H1 (cell line): ENCODE results near the gene GPR65. TPM values are rescaled to one million over a fixed set of nuclear protein-coding genes. Genes with fewer than 3 reads are reported as not detected.

Source experiments
- CTCF ChIA-PET: fragments of 300-600 bp; sonication (Branson Sonifier 250); formaldehyde crosslinking; loops from one replicate; lab custom pipeline; 2021; ENCODE audit not compliant: partially characterized antibody; lab: Charles Lee
- POLR2A ChIA-PET: fragments of 300-600 bp; sonication (Branson Sonifier 250); formaldehyde crosslinking; loops from one replicate; lab custom pipeline; 2021; ENCODE audit warnings: inconsistent platforms; ENCODE audit not compliant: partially characterized antibody; lab: Charles Lee
- DNase-seq, 2 experiments: peaks; one replicate each; pipeline versions ENCODE4 v3.0.0 to v3.0.0-alpha.2; 2010 to 2022; ENCODE audit warnings: low spot score in 2 of 2, low read depth in 1 of 2, mixed read lengths in 1 of 2
- FAIRE-seq: peaks from 2 replicates; lab custom pipeline; 2011; peaks lifted over from hg19 to GRCh38; lab: Jason Lieb, UNC
- H2AFZ ChIP-seq: 2 replicates; pipeline ENCODE4 v1.8.1; 2012; ENCODE audit warnings: low read length, inconsistent platforms
- H2AK5ac ChIP-seq: 2 replicates; pipeline ENCODE4 v1.6.1; 2013; ENCODE audit warnings: low read depth, low read length
- H2BK120ac ChIP-seq: replicated peaks from 2 replicates; pipeline ENCODE3; 2013; ENCODE audit warnings: low read depth, low read length, inconsistent platforms
- H2BK12ac ChIP-seq: 2 replicates; pipeline ENCODE4 v1.6.1; 2013; ENCODE audit warnings: low read depth, low read length
- H2BK15ac ChIP-seq: 2 replicates; pipeline ENCODE4 v1.6.1; 2013; ENCODE audit warnings: low read length
- H2BK20ac ChIP-seq: 2 replicates; pipeline ENCODE4 v1.6.1; 2013; ENCODE audit warnings: low read length
- H2BK5ac ChIP-seq: 2 replicates; pipeline ENCODE4 v1.6.1; 2013; ENCODE audit warnings: low read depth, low read length
- H3K14ac ChIP-seq: 2 replicates; pipeline ENCODE4 v1.6.1; 2013; ENCODE audit warnings: inconsistent platforms; ENCODE audit not compliant: insufficient read length
- H3K18ac ChIP-seq: 2 replicates; pipeline ENCODE4 v1.6.1; 2013; ENCODE audit warnings: low read length; ENCODE audit errors: extremely low read depth
- H3K23ac ChIP-seq: 2 replicates; pipeline ENCODE4 v1.6.1; 2013; ENCODE audit warnings: inconsistent platforms; ENCODE audit not compliant: insufficient read length
- H3K23me2 ChIP-seq: 2 replicates; pipeline ENCODE4 v1.6.1; 2013; ENCODE audit warnings: low read depth, low read length
- H3K27ac ChIP-seq: 2 replicates; pipeline ENCODE4 v1.6.1; 2011; ENCODE audit warnings: low read depth, low read length, inconsistent platforms
- H3K27me3 ChIP-seq, 4 experiments: replicated peaks in 1 of 4; 1 replicate in 1 of 4; 2 replicates in 3 of 4; pipeline versions ENCODE4 v1.6.1 to v1.8.1; 2011 to 2013; ENCODE audit warnings: low read length in 3 of 4, mild to moderate bottlenecking in 3 of 4, inconsistent platforms in 2 of 4, mixed read lengths in 2 of 4, moderate library complexity in 1 of 4; ENCODE audit not compliant: control insufficient read depth in 3 of 4, insufficient read depth in 3 of 4; ENCODE audit errors: extremely low read depth in 1 of 4
- H3K36me3 ChIP-seq, 4 experiments: 2 replicates each; pipeline versions ENCODE4 v1.6.1 to v1.8.1; 2011 to 2013; ENCODE audit warnings: mild to moderate bottlenecking in 4 of 4, low read length in 3 of 4, moderate library complexity in 2 of 4, control low read depth in 1 of 4, inconsistent platforms in 1 of 4; ENCODE audit not compliant: insufficient read depth in 4 of 4, control insufficient read depth in 2 of 4
- H3K4ac ChIP-seq: replicated peaks from 2 replicates; pipeline ENCODE3; 2013; ENCODE audit warnings: low read length, low read depth, mixed read lengths, inconsistent platforms; ENCODE audit not compliant: insufficient read length
- H3K4me1 ChIP-seq, 4 experiments: replicated peaks in 1 of 4; 1 replicate in 1 of 4; 2 replicates in 3 of 4; pipeline versions ENCODE4 v1.6.1 to v1.8.1; 2011 to 2013; ENCODE audit warnings: low read length in 3 of 4, inconsistent platforms in 2 of 4, mixed read lengths in 1 of 4; ENCODE audit not compliant: insufficient read depth in 4 of 4, control insufficient read depth in 3 of 4
- H3K4me2 ChIP-seq, 2 experiments: 2 replicates each; pipeline versions ENCODE4 v1.6.1 to v1.8.1; 2011 to 2013; ENCODE audit warnings: low read depth in 2 of 2, low read length in 2 of 2, control low read depth in 1 of 2, inconsistent platforms in 1 of 2, mild to moderate bottlenecking in 1 of 2; ENCODE audit not compliant: insufficient read depth in 1 of 2
- H3K4me3 ChIP-seq, 4 experiments: fragments of 200-600, 300-600 bp in 1 of 4; sonication (generic), shearing (Covaris generic), sonication (Bioruptor Twin) in 1 of 4; 2 replicates each; pipeline versions ENCODE4 v1.5.1 to v1.8.1; 2011 to 2016; ENCODE audit warnings: low read length in 4 of 4, low read depth in 3 of 4, control low read depth in 2 of 4, inconsistent platforms in 2 of 4, mild to moderate bottlenecking in 2 of 4, mixed read lengths in 1 of 4, moderate library complexity in 1 of 4; ENCODE audit not compliant: insufficient read depth in 2 of 4; ENCODE audit errors: extremely low read depth in 1 of 4
- H3K56ac ChIP-seq: replicated peaks from 2 replicates; pipeline ENCODE3; 2013; ENCODE audit warnings: low read depth, mild to moderate bottlenecking, mixed read lengths, low read length, inconsistent platforms; ENCODE audit not compliant: insufficient read length
- H3K79me1 ChIP-seq: 2 replicates; pipeline ENCODE4 v1.6.1; 2013; ENCODE audit warnings: low read depth, low read length, control low read depth
- H3K79me2 ChIP-seq, 2 experiments: 2 replicates each; pipeline versions ENCODE4 v1.6.1 to v1.8.1; 2012 to 2013; ENCODE audit warnings: low read length in 2 of 2, mild to moderate bottlenecking in 2 of 2, inconsistent platforms in 1 of 2; ENCODE audit not compliant: insufficient read depth in 2 of 2, control insufficient read depth in 1 of 2
- H3K9ac ChIP-seq, 4 experiments: replicated peaks in 1 of 4; 1 replicate in 1 of 4; 2 replicates in 3 of 4; pipeline versions ENCODE4 v1.6.1 to v1.8.1; 2011 to 2013; ENCODE audit warnings: low read depth in 3 of 4, low read length in 3 of 4, control low read depth in 2 of 4, mild to moderate bottlenecking in 2 of 4, moderate library complexity in 2 of 4, inconsistent platforms in 1 of 4; ENCODE audit errors: extremely low read depth in 1 of 4
- H3K9me3 ChIP-seq, 2 experiments: 2 replicates each; pipeline versions ENCODE4 v1.6.1 to v1.8.1; 2012 to 2013; ENCODE audit warnings: mild to moderate bottlenecking in 2 of 2, moderate library complexity in 2 of 2, control low read depth in 1 of 2, inconsistent platforms in 1 of 2, low read depth in 1 of 2, low read length in 1 of 2, mixed read lengths in 1 of 2; ENCODE audit not compliant: insufficient read depth in 2 of 2
- H4K20me1 ChIP-seq, 2 experiments: replicated peaks in 1 of 2; 2 replicates each; pipeline versions ENCODE3 to v1.8.1; 2011 to 2013; ENCODE audit warnings: inconsistent platforms in 2 of 2, low read length in 2 of 2, mild to moderate bottlenecking in 1 of 2; ENCODE audit not compliant: insufficient read depth in 2 of 2, control insufficient read depth in 1 of 2
- H4K5ac ChIP-seq: 2 replicates; pipeline ENCODE4 v1.6.1; 2013; ENCODE audit warnings: low read length, low read depth, mixed read lengths, inconsistent platforms; ENCODE audit not compliant: insufficient read length
- H4K8ac ChIP-seq: 2 replicates; pipeline ENCODE4 v1.8.0; 2013; ENCODE audit warnings: mild to moderate bottlenecking, moderate library complexity, low read length, inconsistent platforms; ENCODE audit not compliant: insufficient read depth; ENCODE audit errors: extremely low read depth
- H4K91ac ChIP-seq: replicated peaks from 2 replicates; pipeline ENCODE3; 2013; ENCODE audit warnings: low read length, mixed read lengths, inconsistent platforms; ENCODE audit not compliant: insufficient read length
- CBX8 ChIP-seq: fragments of 300-800, 300-1000 bp; sonication (generic); IDR thresholded peaks from 2 replicates; pipeline ENCODE4 v1.7.1; 2016; ENCODE audit warnings: low read depth, low read length, borderline replicate concordance
- CEBPB ChIP-seq: IDR thresholded peaks from 2 replicates; pipeline ENCODE4 v1.6.1; 2012; ENCODE audit warnings: low read depth, low read length
- CHD1 ChIP-seq: IDR thresholded peaks from 2 replicates; pipeline ENCODE4 v1.6.1; 2012; ENCODE audit warnings: low read depth, low read length, improper control_type of control experiment
- E2F6 ChIP-seq: IDR thresholded peaks from 2 replicates; pipeline ENCODE4 v1.6.1; 2012; ENCODE audit warnings: inconsistent platforms
- GABPA ChIP-seq: IDR thresholded peaks from 2 replicates; pipeline ENCODE4 v1.6.1; 2011; ENCODE audit warnings: mild to moderate bottlenecking, low read length, moderate library complexity, borderline replicate concordance; ENCODE audit not compliant: insufficient read depth
- JUN ChIP-seq: IDR thresholded peaks from 2 replicates; pipeline ENCODE4 v1.6.1; 2011; ENCODE audit warnings: low read depth, mild to moderate bottlenecking, improper control_type of control experiment, low read length
- RFX5 ChIP-seq: IDR thresholded peaks from 2 replicates; pipeline ENCODE4 v1.6.1; 2011; ENCODE audit warnings: low read depth, low read length, improper control_type of control experiment, borderline replicate concordance
- SIX5 ChIP-seq: IDR thresholded peaks from 2 replicates; pipeline ENCODE4 v1.6.1; 2011; ENCODE audit warnings: mild to moderate bottlenecking, low read depth, low read length
- SRF ChIP-seq: IDR thresholded peaks from 2 replicates; pipeline ENCODE4 v1.6.1; 2011; ENCODE audit warnings: mild to moderate bottlenecking, low read depth, low read length, moderate library complexity
- TAF7 ChIP-seq: optimal IDR thresholded peaks from 2 replicates; pipeline ENCODE3; 2011; ENCODE audit warnings: low read depth, mild to moderate bottlenecking, inconsistent platforms, low read length, moderate library complexity, borderline replicate concordance
- TCF12 ChIP-seq: IDR thresholded peaks from 2 replicates; pipeline ENCODE4 v1.6.1; 2011; ENCODE audit warnings: low read depth, mild to moderate bottlenecking, low read length
- TEAD4 ChIP-seq: IDR thresholded peaks from 2 replicates; pipeline ENCODE4 v1.6.1; 2012; ENCODE audit warnings: low read depth, low read length, inconsistent platforms, mixed read lengths
- USF2 ChIP-seq: IDR thresholded peaks from 2 replicates; pipeline ENCODE4 v1.6.1; 2011; ENCODE audit warnings: low read length, improper control_type of control experiment
- WGBS, 2 experiments: shearing (Covaris generic) in 1 of 2; methylation state at CpG; one replicate each; pipeline versions ENCODE4 v1.1.6 to v1.1.7; 2013 to 2015; ENCODE audit warnings: low lambda C conversion rate in 2 of 2, mixed read lengths in 2 of 2, inconsistent platforms in 1 of 2, low coverage in 1 of 2, missing lambda C conversion rate in 1 of 2; ENCODE audit not compliant: insufficient replicate concordance in 2 of 2, insufficient coverage in 1 of 2, insufficient read length in 1 of 2; ENCODE audit errors: extremely low coverage in 1 of 2, missing lambda C conversion rate in 1 of 2; 5-methylcytosine and 5-hydroxymethylcytosine counted together
- polyA plus RNA-seq, 7 experiments: library from polyadenylated mRNA; depleted of rRNA in 3 of 7; stranded (reverse) in 5 of 7; unstranded in 2 of 7; fragments of >200 nt in 5 of 7; fragments of 200-250 nt in 2 of 7; gene quantifications; 1 replicate in 5 of 7; 2 replicates in 1 of 7; 4 replicates in 1 of 7; pipeline versions ENCODE4 v1.2.1 to v1.2.3, GENCODE V29; 2011 to 2013; ENCODE audit warnings: missing spikeins in 2 of 7, mixed read lengths in 2 of 7
- total RNA-seq: library from RNA; stranded (reverse); fragmentation: NEBNext Ultra II Directional; extraction: Animal tissue kit (Norgen Biotek cat#: 25700); gene quantifications from 2 replicates; pipeline ENCODE4 v1.2.1, GENCODE V29; 2021

GPR65 gene
- total and polyA plus RNA-seq, 2 of the 8 experiments (the other 6 are each of a cell fraction or from before 2014, with no cell fraction given), result not detected

GRCh38 chr14:88004506-88005036 is 364 bp upstream of the GPR65 start:
- H2BK15ac ChIP-seq, result no peak overlapping the region
- no peak overlapping the region for H4K5ac ChIP-seq
- H3K79me1 ChIP-seq, result no peaks in the 10 kb centered on the region
- no peak overlapping the region for H2BK5ac ChIP-seq
- 96% methylated on average over 3 of the region's 3 CpGs; no CpG with 5 or more reads in 1 of the 2 experiments for WGBS, 2 experiments
- H3K79me2 ChIP-seq, result no peaks in the 10 kb centered on the region
- no peak overlapping the region for H2AFZ ChIP-seq
- H3K23ac ChIP-seq, result no peak overlapping the region
- no peak overlapping the region for H4K8ac ChIP-seq
- no peaks in the 10 kb centered on the region for H3K9me3 ChIP-seq
- ChIA-PET POLR2A (interaction anchor here (0.9 kb wide), 1 partner anchor 12 kb away, joined by 3 read pairs; the partner anchor contains the start of gene GALC), CTCF (interaction anchor here (0.6 to 0.7 kb wide), 3 partner anchors 78 to 376 kb away, joined by 3 read pairs; no protein-coding TSS in a partner anchor)
- no peak overlapping the region for H3K4me2 ChIP-seq
- H3K9ac ChIP-seq, result no peak overlapping the region
- no peak overlapping the region for H2BK12ac ChIP-seq
- no peak overlapping the region for H3K14ac ChIP-seq
- no peak overlapping the region for H3K4ac ChIP-seq
- H4K20me1 ChIP-seq, result no peaks in the 10 kb centered on the region
- no peak overlapping the region for H3K4me3 ChIP-seq
- H2BK120ac ChIP-seq, result no peak overlapping the region
- no peak overlapping the region for H4K91ac ChIP-seq
- no peak overlapping the region for H3K18ac ChIP-seq
- no peak for DNase-seq
- no peaks in the 10 kb centered on the region for H3K36me3 ChIP-seq
- no peaks in the 10 kb centered on the region for H3K27me3 ChIP-seq
- no peak for FAIRE-seq
- H3K23me2 ChIP-seq, result no peaks in the 10 kb centered on the region
- H3K4me1 ChIP-seq, result no peaks in the 10 kb centered on the region
- no peak overlapping the region for H3K27ac ChIP-seq
- H2BK20ac ChIP-seq, result no peak overlapping the region
- H2AK5ac ChIP-seq, result no peak overlapping the region
- H3K56ac ChIP-seq, result no peak overlapping the region
- TF ChIP-seq CHD1 (no peak), GABPA (no peak), SRF (no peak), JUN (no peak), TCF12 (no peak), CBX8 (no peak), CEBPB (no peak), USF2 (no peak), TAF7 (no peak), RFX5 (no peak), E2F6 (no peak), TEAD4 (no peak), SIX5 (no peak)
